Neural cell (in vitro differentiated cells): ENCODE results near the gene ZBTB21. TPM values are rescaled to one million over a fixed set of nuclear protein-coding genes. Genes with fewer than 3 reads are reported as not detected.

Experiments used
- H2AFZ ChIP-seq: fragments of 200-600, 300-800 bp; sonication (generic), shearing (Covaris generic); 2 replicates; pipeline ENCODE4 v1.6.0; 2014; ENCODE audit warnings: low read depth, mild to moderate bottlenecking, antibody characterized with exemption, low read length, moderate library complexity
- H3F3A ChIP-seq: fragments of 200-600 bp; shearing (Covaris generic); 2 replicates; pipeline ENCODE4 v1.6.1; 2016; ENCODE audit warnings: mild to moderate bottlenecking, moderate library complexity, mixed read lengths, antibody characterized with exemption, low read length; ENCODE audit not compliant: insufficient read depth, poor library complexity, severe bottlenecking
- H3K27ac ChIP-seq: fragments of 200-600, 300-800 bp; sonication (generic), shearing (Covaris generic); 2 replicates; pipeline ENCODE4 v1.5.1; 2014; ENCODE audit warnings: mild to moderate bottlenecking, low read length, moderate library complexity
- H3K27me3 ChIP-seq: fragments of 300-800, 200-600 bp; sonication (generic), shearing (Covaris generic); 2 replicates; pipeline ENCODE4 v1.6.0; 2014; ENCODE audit warnings: mild to moderate bottlenecking, low read depth, low read length, moderate library complexity; ENCODE audit not compliant: insufficient read depth
- H3K36me3 ChIP-seq: fragments of 300-800, 200-600 bp; sonication (generic), shearing (Covaris generic); 2 replicates; pipeline ENCODE4 v1.5.1; 2014; ENCODE audit warnings: mild to moderate bottlenecking, antibody characterized with exemption, low read length, moderate library complexity; ENCODE audit not compliant: insufficient read depth
- H3K4me2 ChIP-seq: fragments of 300-800, 200-600 bp; sonication (generic), shearing (Covaris generic); 2 replicates; pipeline ENCODE4 v1.6.0; 2014; ENCODE audit warnings: mild to moderate bottlenecking, low read length
- H3K4me3 ChIP-seq: fragments of 300-800, 200-600 bp; sonication (generic), shearing (Covaris generic); 2 replicates; pipeline ENCODE4 v1.5.1; 2014; ENCODE audit warnings: mild to moderate bottlenecking, low read length, moderate library complexity
- H3K79me2 ChIP-seq: fragments of 200-600 bp; shearing (Covaris generic); replicated peaks from 2 replicates; pipeline ENCODE4 v1.6.0; 2014; ENCODE audit warnings: mild to moderate bottlenecking, low read length, moderate library complexity; ENCODE audit not compliant: insufficient read depth
- H3K9ac ChIP-seq: fragments of 300-800, 200-600 bp; sonication (generic), shearing (Covaris generic); 2 replicates; pipeline ENCODE4 v1.6.1; 2016; ENCODE audit warnings: mild to moderate bottlenecking, low read length, mixed read lengths
- H3K9me2 ChIP-seq: fragments of 200-600 bp; shearing (Covaris generic); 2 replicates; pipeline ENCODE4 v1.6.1; 2016; ENCODE audit warnings: mild to moderate bottlenecking, low read length, mixed read lengths; ENCODE audit not compliant: insufficient read depth
- H3K9me3 ChIP-seq: fragments of 200-600, 300-800 bp; sonication (generic), shearing (Covaris generic); 2 replicates; pipeline ENCODE4 v1.6.1; 2016; ENCODE audit warnings: mild to moderate bottlenecking, mixed run types, low read length, moderate library complexity, mixed read lengths
- H4K20me1 ChIP-seq: fragments of 200-600 bp; shearing (Covaris generic); 2 replicates; pipeline ENCODE4 v1.6.1; 2016; ENCODE audit warnings: mild to moderate bottlenecking, mixed run types; ENCODE audit not compliant: insufficient read depth
- CTCF ChIP-seq: fragments of 450-650 bp; IDR thresholded peaks from 2 replicates; pipeline ENCODE4 v1.5.1; 2014; ENCODE audit warnings: antibody characterized with exemption, mild to moderate bottlenecking, moderate library complexity; ENCODE audit not compliant: poor library complexity, severe bottlenecking
- EP300 ChIP-seq: fragments of 450-650 bp; conservative IDR thresholded peaks from 2 replicates; pipeline ENCODE4 v1.6.1; 2014; ENCODE audit warnings: antibody characterized with exemption, mild to moderate bottlenecking, moderate library complexity; ENCODE audit not compliant: poor library complexity, severe bottlenecking
- EZH2 ChIP-seq: fragments of 200-600, 300-800 bp; shearing (Covaris generic), sonication (generic); IDR thresholded peaks from 2 replicates; pipeline ENCODE4 v1.6.1; 2014; ENCODE audit warnings: antibody characterized with exemption, low read length, borderline replicate concordance, mild to moderate bottlenecking; ENCODE audit not compliant: insufficient read depth, poor library complexity, severe bottlenecking
- MXI1 ChIP-seq: fragments of 450-650 bp; conservative IDR thresholded peaks from 2 replicates; pipeline ENCODE4 v1.6.1; 2014; ENCODE audit warnings: antibody characterized with exemption, mild to moderate bottlenecking; ENCODE audit not compliant: poor library complexity, severe bottlenecking
- POLR2AphosphoS5 ChIP-seq: IDR thresholded peaks from 2 replicates; pipeline ENCODE4 v1.6.1; 2012
- RAD21 ChIP-seq: fragments of 450-650 bp; conservative IDR thresholded peaks from 2 replicates; pipeline ENCODE4 v1.6.1; 2014; ENCODE audit warnings: antibody characterized with exemption, mild to moderate bottlenecking, moderate library complexity
- SMC3 ChIP-seq: fragments of 450-650 bp; conservative IDR thresholded peaks from 2 replicates; pipeline ENCODE4 v1.6.1; 2014; ENCODE audit warnings: antibody characterized with exemption, mild to moderate bottlenecking, moderate library complexity; ENCODE audit not compliant: poor library complexity
- TAF1 ChIP-seq: IDR thresholded peaks from 2 replicates; pipeline ENCODE4 v1.6.1; 2012; ENCODE audit warnings: low read depth
- polyA plus RNA-seq: library from polyadenylated mRNA; depleted of rRNA; stranded (reverse); fragments of >200 nt; gene quantifications from 2 replicates; pipeline ENCODE4 v1.2.3, GENCODE V29; 2014
- TF ChIP-seq, protein P1 (sequence below): IDR thresholded peaks from 2 replicates; pipeline ENCODE4 v1.6.1; 2012; ENCODE audit warnings: borderline replicate concordance

ZBTB21 gene
- polyA plus RNA-seq, 1 donor from 2014 or later = 8.0 TPM

DNA sequence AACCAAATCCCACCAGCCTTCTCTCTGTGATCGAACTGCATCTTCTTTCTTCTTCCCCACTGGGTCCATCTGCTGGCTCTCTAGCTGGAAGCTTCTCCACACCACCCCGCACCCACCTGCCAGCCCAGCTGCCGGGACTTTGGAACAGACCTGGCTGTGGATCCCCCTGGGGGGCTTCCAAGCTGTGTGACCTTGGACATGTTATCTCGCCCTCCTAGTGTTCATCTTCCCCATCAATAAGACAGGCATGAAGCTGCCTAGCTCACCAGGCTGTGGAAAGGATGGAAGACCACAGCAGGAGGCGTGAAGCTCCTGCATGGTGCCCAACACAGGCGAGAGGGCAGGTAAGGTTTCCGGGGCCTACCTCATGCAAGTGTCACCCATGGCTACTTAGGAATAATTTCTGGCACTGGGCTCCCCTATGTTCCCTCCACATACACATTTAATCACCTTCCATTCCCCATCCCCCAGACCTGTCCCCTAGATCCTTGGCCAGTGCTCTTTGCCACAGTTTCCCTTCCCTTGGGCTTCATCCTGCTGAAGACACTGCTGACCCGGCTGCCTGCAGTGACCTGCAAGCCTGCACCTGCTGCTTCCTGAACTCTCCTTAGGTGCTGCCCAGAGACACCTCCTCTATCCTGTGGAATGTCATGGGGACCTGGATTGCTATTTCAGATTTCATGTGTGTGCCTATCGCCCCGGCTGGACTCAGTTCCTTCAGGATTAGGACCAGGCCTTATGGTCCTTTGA is 43.1 kb downstream of the ZBTB21 start:
- no peaks in the 10 kb centered on the region for H3K27me3 ChIP-seq
- H3K9ac ChIP-seq = no peak overlapping the region
- no peaks in the 10 kb centered on the region for H3K9me3 ChIP-seq
- no peaks in the 10 kb centered on the region for H3K9me2 ChIP-seq
- H3K36me3 ChIP-seq = no peaks in the 10 kb centered on the region
- no peak overlapping the region for H2AFZ ChIP-seq
- H4K20me1 ChIP-seq = no peaks in the 10 kb centered on the region
- no peaks in the 10 kb centered on the region for H3F3A ChIP-seq
- no peak overlapping the region for H3K4me3 ChIP-seq
- TF ChIP-seq POLR2AphosphoS5 (no peak), SMC3 (no peak), EZH2 (no peak), EP300 (no peak), RAD21 (no peak), MXI1 (no peak), TAF1 (no peak), CTCF (no peak)
- TF ChIP-seq, protein P1, sequence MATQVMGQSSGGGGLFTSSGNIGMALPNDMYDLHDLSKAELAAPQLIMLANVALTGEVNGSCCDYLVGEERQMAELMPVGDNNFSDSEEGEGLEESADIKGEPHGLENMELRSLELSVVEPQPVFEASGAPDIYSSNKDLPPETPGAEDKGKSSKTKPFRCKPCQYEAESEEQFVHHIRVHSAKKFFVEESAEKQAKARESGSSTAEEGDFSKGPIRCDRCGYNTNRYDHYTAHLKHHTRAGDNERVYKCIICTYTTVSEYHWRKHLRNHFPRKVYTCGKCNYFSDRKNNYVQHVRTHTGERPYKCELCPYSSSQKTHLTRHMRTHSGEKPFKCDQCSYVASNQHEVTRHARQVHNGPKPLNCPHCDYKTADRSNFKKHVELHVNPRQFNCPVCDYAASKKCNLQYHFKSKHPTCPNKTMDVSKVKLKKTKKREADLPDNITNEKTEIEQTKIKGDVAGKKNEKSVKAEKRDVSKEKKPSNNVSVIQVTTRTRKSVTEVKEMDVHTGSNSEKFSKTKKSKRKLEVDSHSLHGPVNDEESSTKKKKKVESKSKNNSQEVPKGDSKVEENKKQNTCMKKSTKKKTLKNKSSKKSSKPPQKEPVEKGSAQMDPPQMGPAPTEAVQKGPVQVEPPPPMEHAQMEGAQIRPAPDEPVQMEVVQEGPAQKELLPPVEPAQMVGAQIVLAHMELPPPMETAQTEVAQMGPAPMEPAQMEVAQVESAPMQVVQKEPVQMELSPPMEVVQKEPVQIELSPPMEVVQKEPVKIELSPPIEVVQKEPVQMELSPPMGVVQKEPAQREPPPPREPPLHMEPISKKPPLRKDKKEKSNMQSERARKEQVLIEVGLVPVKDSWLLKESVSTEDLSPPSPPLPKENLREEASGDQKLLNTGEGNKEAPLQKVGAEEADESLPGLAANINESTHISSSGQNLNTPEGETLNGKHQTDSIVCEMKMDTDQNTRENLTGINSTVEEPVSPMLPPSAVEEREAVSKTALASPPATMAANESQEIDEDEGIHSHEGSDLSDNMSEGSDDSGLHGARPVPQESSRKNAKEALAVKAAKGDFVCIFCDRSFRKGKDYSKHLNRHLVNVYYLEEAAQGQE = no peak
- no peaks in the 10 kb centered on the region for H3K79me2 ChIP-seq
- H3K4me2 ChIP-seq = no peak overlapping the region
- H3K27ac ChIP-seq = no peak overlapping the region

- H3F3A ChIP-seq = no peaks in the 10 kb centered on the region
- H3K9me3 ChIP-seq = no peaks in the 10 kb centered on the region
- H2AFZ ChIP-seq = no peak overlapping the region
- H3K36me3 ChIP-seq = no peaks in the 10 kb centered on the region
- no peak overlapping the region for H3K27ac ChIP-seq
- no peaks in the 10 kb centered on the region for H3K27me3 ChIP-seq
- H3K4me3 ChIP-seq = no peak overlapping the region
- H3K79me2 ChIP-seq = no peaks in the 10 kb centered on the region
- H4K20me1 ChIP-seq = no peaks in the 10 kb centered on the region
- no peak overlapping the region for H3K4me2 ChIP-seq
- no peak for TF ChIP-seq EZH2
- no peak for TF ChIP-seq RAD21
- H3K9me2 ChIP-seq = no peaks in the 10 kb centered on the region
- no peak overlapping the region for H3K9ac ChIP-seq
These were observed 43.9 kb downstream of the ZBTB21 start for GRCh38 chr21:41966041-41966833.
